Body of pancreas (tissue), 4 donors: ENCODE measurements around the gene ASPG. TPM values are rescaled to one million over a fixed set of nuclear protein-coding genes. Genes with fewer than 3 reads are reported as not detected.

Source experiments
- ATAC-seq: fragments of 150-250 bp; one replicate; pipeline ENCODE4 v1.9.1; 2016
- DNase-seq, 4 donors: peaks; one replicate each; pipeline ENCODE4 v3.0.0-alpha.2; 2019
- H3K27ac ChIP-seq, 4 donors: fragments of 200-600 bp; sonication (generic); 1 replicate in 3 of 4; 2 replicates in 1 of 4; pipeline versions ENCODE4 v1.5.1 to v1.6.1; 2016 to 2019; ENCODE audit warnings: mild to moderate bottlenecking in 1 of 4, mixed read lengths in 1 of 4, moderate library complexity in 1 of 4
- H3K27me3 ChIP-seq, 2 donors: fragments of 200-600 bp; sonication (generic); one replicate each; pipeline ENCODE4 v1.6.0; 2016; ENCODE audit warnings: mild to moderate bottlenecking in 1 of 2
- H3K36me3 ChIP-seq, 2 donors: fragments of 200-600 bp; sonication (generic); replicated peaks in 1 of 2; 2 replicates each; pipeline ENCODE4 v1.5.1; 2016; ENCODE audit warnings: low read depth in 2 of 2; ENCODE audit not compliant: insufficient read depth in 1 of 2
- H3K4me1 ChIP-seq: fragments of 200-600 bp; sonication (generic); one replicate; pipeline ENCODE4 v1.6.0; 2016
- H3K4me3 ChIP-seq, 2 donors: fragments of 200-600 bp; sonication (generic); 1 replicate in 1 of 2; 2 replicates in 1 of 2; pipeline ENCODE4 v1.5.1; 2016 to 2019
- H3K9me3 ChIP-seq, 3 donors: fragments of 200-600 bp; sonication (generic); 1 replicate in 2 of 3; 2 replicates in 1 of 3; pipeline ENCODE4 v1.5.1; 2016
- CTCF ChIP-seq, 7 experiments: fragments of 450-650 bp in 4 of 7; fragments of 200-600 bp in 3 of 7; sonication (generic) in 3 of 7; IDR thresholded peaks; one replicate each; pipeline ENCODE4 v1.5.1; 2016 to 2019; ENCODE audit warnings: antibody characterized with exemption in 7 of 7
- POLR2A ChIP-seq, 3 donors: fragments of 450-650 bp; IDR thresholded peaks; one replicate each; pipeline ENCODE4 v1.6.1; 2016; ENCODE audit warnings: antibody characterized with exemption in 3 of 3, mild to moderate bottlenecking in 2 of 3
- WGBS, 2 donors: methylation state at CpG; one replicate each; pipeline ENCODE4 v1.1.5; 2017; 5-methylcytosine and 5-hydroxymethylcytosine counted together
- intact Hi-C: fragments of 100-400 bp; cut with DNase I; formaldehyde crosslinking; loops from one replicate; pipeline ENCODE4 v1.15.1; 2023
- total RNA-seq, 2 donors: library from RNA; depleted of rRNA; stranded (reverse); fragments of >200 nt; gene quantifications; one replicate each; pipeline ENCODE4 v1.1.0, GENCODE V29; 2016

ASPG gene
- total RNA-seq, 2 donors from 2014 or later = 0.52 to 0.99 TPM

DNA sequence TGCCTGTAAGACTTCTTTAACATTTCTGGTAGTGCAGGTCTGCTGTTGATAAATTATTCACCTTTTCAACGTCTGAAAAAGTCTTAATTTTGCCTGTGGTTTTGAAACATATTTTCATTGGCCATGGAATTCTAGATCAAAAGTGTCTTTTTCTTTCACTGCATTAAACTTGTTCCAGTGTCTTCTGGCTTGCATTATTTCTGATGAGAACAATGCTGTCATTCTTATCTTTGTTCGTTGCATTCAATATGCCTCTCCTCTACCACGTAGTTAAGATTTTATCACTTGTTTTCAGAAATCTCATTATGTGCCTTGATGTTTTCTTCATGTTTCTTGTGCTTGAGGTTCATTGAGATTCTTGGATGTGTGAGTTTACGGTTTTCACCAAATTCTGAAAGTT lies 39.5 kb downstream of the ASPG start:
- ATAC-seq (no peak), DNase-seq (no peak)
- H3K4me3 ChIP-seq = no peak overlapping the region
- no peaks in the 10 kb centered on the region for H3K36me3 ChIP-seq
- 56 to 64% methylated on average over 4 of the region's 4 CpGs for WGBS, 2 donors
- no peak overlapping the region for H3K27ac ChIP-seq
- intact Hi-C loops = loop anchor here (5.0 kb wide), 1 partner anchor 33 kb away; no protein-coding TSS in a partner anchor
- peaks cover 0 to 4% (median 0%) of the 10 kb centered on the region in 3 donors for H3K9me3 ChIP-seq
- no peaks in the 10 kb centered on the region for H3K27me3 ChIP-seq
- TF ChIP-seq CTCF (IDR thresholded peaks at IDR 0.05) (no peak), POLR2A (IDR thresholded peaks at IDR 0.05) (no peak)
- no peaks in the 10 kb centered on the region for H3K4me1 ChIP-seq

DNA sequence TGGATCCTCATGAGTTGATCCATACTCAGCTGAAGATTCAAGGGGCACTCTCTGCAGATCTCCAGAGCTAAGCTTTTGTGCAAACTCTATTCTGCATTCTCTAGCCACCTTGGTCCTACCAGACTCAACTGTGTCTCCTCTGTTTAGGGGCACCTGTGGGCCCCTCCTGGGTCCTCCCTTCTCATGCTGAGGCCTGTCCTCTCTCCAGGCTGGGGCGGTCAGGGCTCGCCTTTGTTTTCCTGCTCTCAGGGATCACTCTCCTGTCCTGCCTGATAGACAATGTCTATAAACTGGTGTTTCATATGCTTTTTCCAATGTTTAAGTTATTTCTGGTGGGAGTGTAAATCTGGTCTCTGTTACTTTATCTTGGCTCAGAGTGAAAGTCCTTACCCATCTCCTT lies 41.3 kb downstream of the ASPG start:
- Histone ChIP-seq H3K4me1 (peaks cover 4% of the 10 kb centered on the region), H3K9me3 (peaks cover 0 to 4% (median 0%) of the 10 kb centered on the region in 3 donors), H3K36me3 (no peaks in the 10 kb centered on the region), H3K4me3 (no peak overlapping the region), H3K27ac (no peak overlapping the region), H3K27me3 (no peaks in the 10 kb centered on the region)
- TF ChIP-seq CTCF (IDR thresholded peaks at IDR 0.05) (no peak), POLR2A (IDR thresholded peaks at IDR 0.05) (no peak)
- WGBS, 2 donors = 85 to 100% methylated on average over 2 of the region's 2 CpGs
- ATAC-seq (no peak), DNase-seq (no peak)
- intact Hi-C loops = loop anchor here (5.0 kb wide), 1 partner anchor 34 kb away; no protein-coding TSS in a partner anchor

DNA sequence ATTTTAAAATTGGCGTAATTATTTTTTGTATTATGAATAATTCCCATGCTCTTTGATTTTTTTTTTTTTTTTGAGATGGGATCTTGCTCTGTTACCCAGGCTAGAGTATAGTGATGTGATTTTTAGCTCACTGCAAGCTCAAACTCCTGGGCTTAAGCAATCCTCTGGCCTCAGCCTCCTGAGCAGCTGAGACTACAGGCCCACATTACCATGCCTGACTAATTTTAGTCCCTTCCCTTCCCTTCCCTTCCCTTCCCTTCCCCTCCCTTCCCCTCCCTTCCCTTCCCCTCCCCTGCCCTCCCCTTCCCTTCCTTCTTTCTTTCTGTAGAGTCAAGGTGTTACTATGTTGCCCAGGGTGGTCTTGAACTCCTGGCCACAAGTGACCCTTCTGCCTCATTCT lies 43.5 kb downstream of the ASPG start:
- intact Hi-C loops = loop anchor here (5.0 kb wide), 1 partner anchor 37 kb away; no protein-coding TSS in a partner anchor
- no peak for ATAC-seq
- 93 to 100% methylated on average over 1 of the region's 1 CpG for WGBS, 2 donors

DNA sequence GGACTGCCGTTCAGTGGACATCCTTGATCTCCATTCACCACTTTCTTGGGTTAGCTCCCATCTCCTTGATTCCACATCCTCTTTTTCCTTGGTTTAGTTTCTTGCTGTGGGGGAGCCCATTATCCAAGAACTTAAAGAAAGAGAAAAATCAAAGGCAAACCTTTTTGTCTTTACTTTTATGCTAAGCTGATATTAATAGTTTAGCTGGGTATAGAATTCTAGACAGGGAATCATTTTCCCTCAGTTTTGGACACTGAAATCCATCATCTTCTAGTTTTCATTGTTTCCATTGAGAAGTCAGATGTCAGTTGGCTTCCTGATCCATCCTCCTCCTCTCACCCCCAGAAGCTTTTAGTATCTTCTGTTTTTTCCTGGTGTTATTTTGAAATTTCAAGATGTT lies 44.1 kb downstream of the ASPG start:
- DNase-seq (no peak), ATAC-seq (no peak)
- H3K4me1 ChIP-seq = peaks cover 4% of the 10 kb centered on the region
- intact Hi-C loops = loop anchor here (5.0 kb wide), 1 partner anchor 37 kb away; no protein-coding TSS in a partner anchor
- H3K27me3 ChIP-seq = no peaks in the 10 kb centered on the region
- H3K36me3 ChIP-seq = no peaks in the 10 kb centered on the region
- H3K27ac ChIP-seq = no peak overlapping the region
- WGBS, 2 donors = 92 to 100% methylated on average over 1 of the region's 1 CpG
- no peak overlapping the region for H3K4me3 ChIP-seq
- TF ChIP-seq CTCF (IDR thresholded peaks at IDR 0.05) (no peak), POLR2A (IDR thresholded peaks at IDR 0.05) (no peak)
- no peaks in the 10 kb centered on the region for H3K9me3 ChIP-seq

More for the DNA sequence above, 43.5 kb downstream of the ASPG start:
- Histone ChIP-seq H3K9me3 (peaks cover 0 to under 1% (median 0%) of the 10 kb centered on the region in 3 donors), H3K27me3 (no peaks in the 10 kb centered on the region), H3K27ac (no peak overlapping the region), H3K36me3 (no peaks in the 10 kb centered on the region), H3K4me1 (peaks cover 4% of the 10 kb centered on the region), H3K4me3 (no peak overlapping the region)
- DNase-seq = no peak
- no peak for TF ChIP-seq CTCF (IDR thresholded peaks at IDR 0.05)
- TF ChIP-seq POLR2A (IDR thresholded peaks at IDR 0.05) = no peak
